DND-41 (cell line): ENCODE measurements around the gene ESRRA.
A peak's percentile ranks its signal among the peaks of the same experiment; 100 is the strongest.

Experiments
- ATAC-seq: fragments of 200-7000 bp; cut with Tn5 transposase; 3 replicates; pipeline ENCODE4 v1.9.1; 2021; ENCODE audit warnings: low read depth; ENCODE audit not compliant: insufficient read depth
- DNase-seq: peaks from one replicate; pipeline ENCODE4 v3.0.0-alpha.2; 2020
- H2AFZ ChIP-seq: 2 replicates; pipeline ENCODE4 v1.6.0; 2012; ENCODE audit warnings: low read depth, low read length
- H3K27ac ChIP-seq: 2 replicates; pipeline ENCODE4 v1.5.1; 2012; ENCODE audit warnings: low read length, inconsistent platforms
- H3K27me3 ChIP-seq: fragments of 200-600 bp; sonication (generic); 2 replicates; pipeline ENCODE4 v1.6.0; 2012; ENCODE audit warnings: low read length, mild to moderate bottlenecking, inconsistent platforms; ENCODE audit not compliant: insufficient read depth, poor library complexity
- H3K36me3 ChIP-seq: 2 replicates; pipeline ENCODE4 v1.5.1; 2012; ENCODE audit warnings: low read length, inconsistent platforms; ENCODE audit not compliant: insufficient read depth
- H3K4me1 ChIP-seq: 2 replicates; pipeline ENCODE4 v1.5.1; 2012; ENCODE audit warnings: mild to moderate bottlenecking, low read length; ENCODE audit not compliant: insufficient read depth
- H3K4me2 ChIP-seq: 2 replicates; pipeline ENCODE4 v1.6.0; 2012; ENCODE audit warnings: mild to moderate bottlenecking, moderate library complexity, low read length, inconsistent platforms; ENCODE audit not compliant: insufficient read depth
- H3K4me3 ChIP-seq, 2 experiments: fragments of 200-600 bp in 1 of 2; shearing (Covaris generic) in 1 of 2; 2 replicates each; pipeline ENCODE4 v1.5.1; 2012 to 2016; ENCODE audit warnings: inconsistent platforms in 2 of 2, low read length in 2 of 2, mild to moderate bottlenecking in 2 of 2, low read depth in 1 of 2, moderate library complexity in 1 of 2
- H3K79me2 ChIP-seq: 2 replicates; pipeline ENCODE4 v1.6.0; 2012; ENCODE audit warnings: low read length, inconsistent platforms; ENCODE audit not compliant: insufficient read depth
- H3K9ac ChIP-seq: 2 replicates; pipeline ENCODE4 v1.6.0; 2012; ENCODE audit warnings: low read depth, mild to moderate bottlenecking, inconsistent platforms, low read length, moderate library complexity
- H3K9me3 ChIP-seq: 2 replicates; pipeline ENCODE4 v1.5.1; 2012; ENCODE audit warnings: low read length, moderate library complexity, mild to moderate bottlenecking, inconsistent platforms; ENCODE audit not compliant: insufficient read depth, severe bottlenecking
- H4K20me1 ChIP-seq: 2 replicates; pipeline ENCODE4 v1.6.0; 2012; ENCODE audit warnings: low read length; ENCODE audit not compliant: insufficient read depth
- EZH2 ChIP-seq: IDR thresholded peaks from 3 replicates; pipeline ENCODE4 v1.6.1; 2012; ENCODE audit warnings: borderline replicate concordance, low read depth, mild to moderate bottlenecking, moderate library complexity, low read length, inconsistent platforms; ENCODE audit not compliant: severe bottlenecking
- TF ChIP-seq, protein P1 (sequence below): IDR thresholded peaks from 2 replicates; pipeline ENCODE4 v1.5.1; 2012; ENCODE audit warnings: borderline replicate concordance, low read length, moderate library complexity, mild to moderate bottlenecking; ENCODE audit not compliant: poor library complexity, severe bottlenecking; ENCODE audit errors: extremely low read depth

Gene ESRRA

GRCh38 chr11:64305075-64305690, at the start of gene ESRRA:
Gene ESRRA, plus strand, starts transcription at chr11:64305524. Its CDS starts 1,656 bp downstream, at chr11:64307180.
- Histone ChIP-seq H3K4me3 (peak within 1 kb of the TSS; percentile 76 to 78), H3K27me3 (no peaks in the 10 kb centered on the region), H3K27ac (peak within 1 kb of the TSS; percentile 95), H2AFZ (peak within 1 kb of the TSS; percentile 89), H3K9me3 (no peaks in the 10 kb centered on the region), H3K36me3 (peaks cover 14% of the 10 kb centered on the region), H3K79me2 (peaks cover 34% of the 10 kb centered on the region), H3K9ac (peak within 1 kb of the TSS; percentile 84), H4K20me1 (peaks cover 23% of the 10 kb centered on the region), H3K4me1 (peaks cover 43% of the 10 kb centered on the region), H3K4me2 (peak within 1 kb of the TSS; percentile 93)
- DNase-seq (peak; percentile 99), ATAC-seq (peak; percentile 81)
- no peak for TF ChIP-seq EZH2
- TF ChIP-seq, protein P1, sequence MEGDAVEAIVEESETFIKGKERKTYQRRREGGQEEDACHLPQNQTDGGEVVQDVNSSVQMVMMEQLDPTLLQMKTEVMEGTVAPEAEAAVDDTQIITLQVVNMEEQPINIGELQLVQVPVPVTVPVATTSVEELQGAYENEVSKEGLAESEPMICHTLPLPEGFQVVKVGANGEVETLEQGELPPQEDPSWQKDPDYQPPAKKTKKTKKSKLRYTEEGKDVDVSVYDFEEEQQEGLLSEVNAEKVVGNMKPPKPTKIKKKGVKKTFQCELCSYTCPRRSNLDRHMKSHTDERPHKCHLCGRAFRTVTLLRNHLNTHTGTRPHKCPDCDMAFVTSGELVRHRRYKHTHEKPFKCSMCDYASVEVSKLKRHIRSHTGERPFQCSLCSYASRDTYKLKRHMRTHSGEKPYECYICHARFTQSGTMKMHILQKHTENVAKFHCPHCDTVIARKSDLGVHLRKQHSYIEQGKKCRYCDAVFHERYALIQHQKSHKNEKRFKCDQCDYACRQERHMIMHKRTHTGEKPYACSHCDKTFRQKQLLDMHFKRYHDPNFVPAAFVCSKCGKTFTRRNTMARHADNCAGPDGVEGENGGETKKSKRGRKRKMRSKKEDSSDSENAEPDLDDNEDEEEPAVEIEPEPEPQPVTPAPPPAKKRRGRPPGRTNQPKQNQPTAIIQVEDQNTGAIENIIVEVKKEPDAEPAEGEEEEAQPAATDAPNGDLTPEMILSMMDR: no peak

DNA sequence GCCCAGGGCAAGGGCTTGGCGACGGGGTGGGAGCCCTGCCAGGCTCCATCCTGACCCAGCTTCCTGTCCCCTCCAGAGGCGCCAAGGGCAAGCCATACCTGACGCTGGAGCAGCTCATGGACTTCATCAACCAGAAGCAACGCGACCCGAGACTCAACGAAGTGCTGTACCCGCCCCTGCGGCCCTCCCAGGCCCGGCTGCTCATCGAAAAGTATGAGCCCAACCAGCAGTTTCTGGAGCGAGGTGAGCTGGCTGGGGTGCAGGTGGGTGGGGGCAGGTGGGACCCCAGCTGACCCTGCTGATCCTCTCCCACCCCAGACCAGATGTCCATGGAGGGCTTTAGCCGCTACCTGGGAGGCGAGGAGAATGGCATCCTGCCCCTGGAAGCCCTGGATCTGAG, 49.0 kb upstream of the ESRRA start:
- Histone ChIP-seq H3K4me3 (no peak overlapping the region), H3K4me1 (peaks cover 16% of the 10 kb centered on the region), H3K27ac (no peak overlapping the region), H3K9ac (no peak overlapping the region), H3K36me3 (peaks cover 40% of the 10 kb centered on the region), H3K79me2 (peaks cover 7% of the 10 kb centered on the region; the same call in 1 of the 2 replicates), H3K9me3 (no peaks in the 10 kb centered on the region), H3K27me3 (no peaks in the 10 kb centered on the region), H3K4me2 (no peak overlapping the region), H2AFZ (no peak overlapping the region), H4K20me1 (peaks cover 7% of the 10 kb centered on the region; the same call in 1 of the 2 replicates)
- no peak for DNase-seq
- no peak for TF ChIP-seq EZH2
- TF ChIP-seq, protein P1: no peak
- no peak for ATAC-seq

DNA sequence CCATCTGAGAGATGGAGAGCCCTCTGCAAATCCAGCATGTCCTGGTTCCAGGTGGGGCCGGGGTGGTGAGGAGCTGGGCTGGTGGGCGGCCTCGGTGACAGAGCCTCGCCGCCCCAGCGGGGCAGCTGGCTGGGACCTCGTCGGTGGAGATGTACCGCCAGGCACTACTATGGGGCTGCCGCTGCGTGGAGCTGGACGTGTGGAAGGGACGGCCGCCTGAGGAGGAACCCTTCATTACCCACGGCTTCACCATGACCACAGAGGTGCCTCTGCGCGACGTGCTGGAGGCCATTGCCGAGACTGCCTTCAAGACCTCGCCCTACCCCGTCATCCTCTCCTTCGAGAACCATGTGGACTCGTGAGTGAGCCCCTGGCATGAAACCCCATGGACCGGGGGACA, 47.0 kb upstream of the ESRRA start:
- ATAC-seq: no peak
- Histone ChIP-seq H3K36me3 (peaks cover 54% of the 10 kb centered on the region), H3K4me1 (no peaks in the 10 kb centered on the region)

More for the DNA sequence above, 47.0 kb upstream of the ESRRA start:
- Histone ChIP-seq H3K9me3 (no peaks in the 10 kb centered on the region), H2AFZ (no peak overlapping the region), H3K9ac (no peak overlapping the region), H3K79me2 (no peaks in the 10 kb centered on the region), H4K20me1 (0 out of 2 replicates have a peak, but pooled peaks cover 3% of the 10 kb centered on the region), H3K27me3 (no peaks in the 10 kb centered on the region), H3K4me2 (no peak overlapping the region), H3K4me3 (no peak overlapping the region), H3K27ac (no peak overlapping the region)
- no peak for DNase-seq
- no peak for TF ChIP-seq EZH2
- TF ChIP-seq, protein P1: no peak
